ENCODE measurements around the gene TAAR5. TPM values are rescaled to one million over a fixed set of nuclear protein-coding genes. Genes with fewer than 3 reads are reported as not detected.

The TAAR5 gene
- total and polyA plus RNA-seq, 2 donors (not counting 3 experiments of a cell fraction or from before 2014, with no cell fraction given), result not detected

DNA sequence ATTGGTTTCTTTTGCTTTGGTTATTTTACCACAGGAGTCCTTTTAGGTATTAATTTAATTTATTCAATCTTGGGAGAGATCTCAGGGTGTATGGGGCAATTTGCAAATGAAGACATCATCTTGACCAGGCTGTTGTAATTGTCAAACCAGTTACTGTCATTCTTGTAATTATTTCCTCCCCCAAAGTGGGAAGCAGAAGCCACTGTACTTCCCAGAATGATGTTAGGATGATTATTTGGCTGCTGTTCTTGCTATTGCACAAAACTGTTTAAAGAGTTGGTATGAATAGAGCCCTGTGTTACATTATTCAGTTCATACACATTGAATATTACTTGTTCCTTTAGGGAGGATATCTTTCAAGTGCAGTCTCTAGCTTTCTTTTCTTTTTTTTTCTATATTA, 17.8 kb downstream of the TAAR5 start:
- H3K4me3 ChIP-seq (replicated peaks in 1 of 3; ENCODE audit: insufficient read depth in 1 of 3, low read depth in 1 of 3, low read length in 3 of 3), result no peak overlapping the region
- H3K4me1 ChIP-seq (ENCODE audit: control insufficient read depth, extremely low read depth, insufficient read depth, low read length), result no peaks in the 10 kb centered on the region
- no peak for FAIRE-seq
- no peak overlapping the region for H2AFZ ChIP-seq (ENCODE audit: low read depth, low read length)
- H3K36me3 ChIP-seq (ENCODE audit: control insufficient read depth in 2 of 2, extremely low read depth in 1 of 2, insufficient read depth in 2 of 2, low read length in 2 of 2), result no peaks in the 10 kb centered on the region
- TF ChIP-seq CTCF (IDR thresholded peaks at IDR 0.05; ENCODE audit: extremely low read depth in 1 of 2, insufficient read depth in 1 of 2, low read depth in 1 of 2, low read length in 2 of 2) (no peak), FOS (IDR thresholded peaks at IDR 0.05; ENCODE audit: borderline replicate concordance, insufficient read depth, low read length) (no peak), GATA2 (IDR thresholded peaks at IDR 0.05; ENCODE audit: insufficient read depth, insufficient read length, low read depth, low read length) (no peak), EZH2 (IDR thresholded peaks at IDR 0.05; ENCODE audit: borderline replicate concordance, low read depth, low read length, severe bottlenecking) (no peak), POLR2A (IDR thresholded peaks at IDR 0.05; ENCODE audit: low read depth, low read length) (no peak), MYC (IDR thresholded peaks at IDR 0.05; ENCODE audit: low read depth, low read length) (no peak), POLR2AphosphoS5 (IDR thresholded peaks at IDR 0.05; ENCODE audit: insufficient read depth, low read depth, low read length) (no peak), JUN (IDR thresholded peaks at IDR 0.05; ENCODE audit: borderline replicate concordance, insufficient read depth, insufficient read length, low read depth) (no peak)
- TF ChIP-seq, protein P1, sequence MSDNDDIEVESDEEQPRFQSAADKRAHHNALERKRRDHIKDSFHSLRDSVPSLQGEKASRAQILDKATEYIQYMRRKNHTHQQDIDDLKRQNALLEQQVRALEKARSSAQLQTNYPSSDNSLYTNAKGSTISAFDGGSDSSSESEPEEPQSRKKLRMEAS (IDR thresholded peaks at IDR 0.05; ENCODE audit: insufficient read depth, insufficient read length), result no peak
- dilution Hi-C loops (cut with MboI; ENCODE audit: extremely low pct_ligation_motif_present, low sequenced_read_pairs), result no loop called here
- BruUV-seq (replicated peaks), result no TSS peak
- no peaks in the 10 kb centered on the region for H3K9me1 ChIP-seq (replicated peaks; ENCODE audit: control insufficient read depth, extremely low read depth, insufficient read depth, low read length)
- no peak overlapping the region for H3K4me2 ChIP-seq (ENCODE audit: insufficient read depth, low read length)
- H3K27me3 ChIP-seq (ENCODE audit: control insufficient read depth in 2 of 2, insufficient read depth in 2 of 2, low read length in 2 of 2), result peaks cover 0 to 5% of the 10 kb centered on the region in 2 experiments
- no peak for DNase-seq (ENCODE audit: low read depth, low spot score)
- H3K27ac ChIP-seq (ENCODE audit: insufficient read depth, low read depth, low read length), result no peak overlapping the region
- no peaks in the 10 kb centered on the region for H4K20me1 ChIP-seq (replicated peaks; ENCODE audit: control insufficient read depth, extremely low read depth, insufficient read depth, low read length)
- H3K79me2 ChIP-seq (ENCODE audit: control insufficient read depth, insufficient read depth, low read length), result no peaks in the 10 kb centered on the region
- POLR2A ChIA-PET, result no interaction called here
- no peaks in the 10 kb centered on the region for H3K9me3 ChIP-seq (replicated peaks; ENCODE audit: control insufficient read depth, insufficient read depth, low read length)
- intact Hi-C loops (cut with micrococcal nuclease), result no loop called here
- CTCF ChIA-PET, result interaction anchor here (1.4 kb wide), 1 partner anchor 18 kb away, joined by 3 read pairs; no protein-coding TSS in a partner anchor
- H3K9ac ChIP-seq (replicated peaks; ENCODE audit: extremely low read depth, insufficient read depth, low read length), result no peak overlapping the region

All from endothelial cell of umbilical vein (primary cell).